Body of pancreas (tissue), 4 donors: ENCODE measurements around the gene OPA3.

Experiments used
- POLR2A ChIP-seq, 3 donors: fragments of 450-650 bp; IDR thresholded peaks; one replicate each; pipeline ENCODE4 v1.6.1; 2016; ENCODE audit warnings: antibody characterized with exemption in 3 of 3, mild to moderate bottlenecking in 2 of 3
- TF ChIP-seq, protein P1 (sequence below), 7 experiments: fragments of 450-650 bp in 4 of 7; fragments of 200-600 bp in 3 of 7; sonication (generic) in 3 of 7; IDR thresholded peaks; one replicate each; pipeline ENCODE4 v1.5.1; 2016 to 2019; ENCODE audit warnings: antibody characterized with exemption in 7 of 7

DNA sequence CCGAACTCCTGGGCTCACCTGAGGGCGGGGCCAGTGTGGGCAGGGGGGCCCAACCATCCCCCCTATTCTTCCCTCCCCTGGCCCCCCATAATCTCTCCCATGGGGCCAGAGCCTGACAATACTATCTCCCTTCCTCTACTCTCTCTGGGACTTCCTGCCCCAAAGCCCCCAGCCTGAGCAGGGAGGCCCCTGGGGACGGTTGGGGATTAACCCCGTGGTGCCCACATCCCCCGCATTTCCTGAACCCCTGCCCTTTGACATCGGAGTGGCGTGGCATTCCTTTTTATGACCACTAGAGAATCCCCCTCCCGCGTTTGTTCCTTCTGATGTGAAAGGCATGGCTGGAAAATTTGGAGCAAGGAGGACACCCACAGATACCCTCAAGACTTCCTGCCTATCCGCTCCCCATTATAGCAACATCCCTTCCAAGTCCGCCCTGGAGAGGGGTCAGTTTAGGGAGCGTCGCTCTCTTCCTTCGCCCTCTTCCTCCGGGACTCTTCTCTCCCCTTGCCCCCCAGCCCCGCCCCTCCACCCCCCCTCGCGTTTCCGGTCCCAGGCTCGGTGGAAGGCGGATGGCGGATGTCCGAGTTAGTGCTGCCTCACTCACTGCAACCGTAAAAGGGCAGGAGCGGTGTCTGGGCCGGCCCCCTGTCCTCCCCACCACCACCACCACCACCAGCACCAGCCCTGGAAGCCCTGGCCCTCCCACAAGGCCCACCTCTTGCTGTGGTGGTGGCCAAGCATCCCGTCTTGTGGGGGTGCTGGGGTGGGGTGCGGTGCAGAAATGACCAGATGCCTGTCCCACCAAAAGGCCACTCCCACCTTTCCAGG lies 75.5 kb downstream of the OPA3 start:
- TF ChIP-seq, protein P1, sequence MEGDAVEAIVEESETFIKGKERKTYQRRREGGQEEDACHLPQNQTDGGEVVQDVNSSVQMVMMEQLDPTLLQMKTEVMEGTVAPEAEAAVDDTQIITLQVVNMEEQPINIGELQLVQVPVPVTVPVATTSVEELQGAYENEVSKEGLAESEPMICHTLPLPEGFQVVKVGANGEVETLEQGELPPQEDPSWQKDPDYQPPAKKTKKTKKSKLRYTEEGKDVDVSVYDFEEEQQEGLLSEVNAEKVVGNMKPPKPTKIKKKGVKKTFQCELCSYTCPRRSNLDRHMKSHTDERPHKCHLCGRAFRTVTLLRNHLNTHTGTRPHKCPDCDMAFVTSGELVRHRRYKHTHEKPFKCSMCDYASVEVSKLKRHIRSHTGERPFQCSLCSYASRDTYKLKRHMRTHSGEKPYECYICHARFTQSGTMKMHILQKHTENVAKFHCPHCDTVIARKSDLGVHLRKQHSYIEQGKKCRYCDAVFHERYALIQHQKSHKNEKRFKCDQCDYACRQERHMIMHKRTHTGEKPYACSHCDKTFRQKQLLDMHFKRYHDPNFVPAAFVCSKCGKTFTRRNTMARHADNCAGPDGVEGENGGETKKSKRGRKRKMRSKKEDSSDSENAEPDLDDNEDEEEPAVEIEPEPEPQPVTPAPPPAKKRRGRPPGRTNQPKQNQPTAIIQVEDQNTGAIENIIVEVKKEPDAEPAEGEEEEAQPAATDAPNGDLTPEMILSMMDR (IDR thresholded peaks at IDR 0.05): no peak
- TF ChIP-seq POLR2A (IDR thresholded peaks at IDR 0.05): peak in 2 of 3 donors; percentile 16 to 31
